Upper lobe of left lung (tissue), 4 donors: ENCODE results near the gene A1CF.

ENCODE experiments used
- EP300 ChIP-seq, 4 donors: sonication (generic); formaldehyde crosslinking; IDR thresholded peaks; one replicate each; pipeline ENCODE4 v1.5.1; 2017; ENCODE audit warnings: antibody characterized with exemption in 4 of 4, control low read depth in 2 of 4
- POLR2A ChIP-seq, 4 donors: fragments of 450-650 bp; IDR thresholded peaks; one replicate each; pipeline ENCODE4 v1.5.1; 2016 to 2017; ENCODE audit warnings: antibody characterized with exemption in 4 of 4, mild to moderate bottlenecking in 2 of 4
- TF ChIP-seq, protein P1 (sequence below), 6 experiments: fragments of 450-650 bp in 4 of 6; fragments of 200-600 bp in 2 of 6; sonication (generic) in 2 of 6; IDR thresholded peaks; one replicate each; pipeline ENCODE4 v1.5.1; 2016 to 2019; ENCODE audit warnings: antibody characterized with exemption in 6 of 6

DNA sequence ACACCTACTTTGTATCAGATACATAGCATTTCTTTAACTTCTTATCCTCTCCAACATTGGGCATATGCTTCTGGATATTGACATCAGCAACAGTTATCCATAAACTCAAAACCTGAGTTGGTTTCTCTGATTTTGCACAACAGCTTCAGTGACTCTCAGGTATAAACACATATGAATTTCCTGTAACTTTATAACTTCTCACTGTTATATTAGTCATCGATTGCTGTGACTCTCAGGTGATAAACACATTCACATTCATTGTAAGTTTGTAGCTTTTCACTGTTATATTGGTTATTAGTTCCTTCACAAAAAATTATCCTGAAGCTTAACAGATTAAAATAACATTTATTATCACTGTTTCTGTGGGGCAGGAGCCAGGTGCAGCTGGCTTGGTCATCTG is 88.7 kb downstream of the A1CF start:
- TF ChIP-seq EP300 (IDR thresholded peaks at IDR 0.05), result no peak
- no peak for TF ChIP-seq POLR2A (IDR thresholded peaks at IDR 0.05)
- TF ChIP-seq, protein P1, sequence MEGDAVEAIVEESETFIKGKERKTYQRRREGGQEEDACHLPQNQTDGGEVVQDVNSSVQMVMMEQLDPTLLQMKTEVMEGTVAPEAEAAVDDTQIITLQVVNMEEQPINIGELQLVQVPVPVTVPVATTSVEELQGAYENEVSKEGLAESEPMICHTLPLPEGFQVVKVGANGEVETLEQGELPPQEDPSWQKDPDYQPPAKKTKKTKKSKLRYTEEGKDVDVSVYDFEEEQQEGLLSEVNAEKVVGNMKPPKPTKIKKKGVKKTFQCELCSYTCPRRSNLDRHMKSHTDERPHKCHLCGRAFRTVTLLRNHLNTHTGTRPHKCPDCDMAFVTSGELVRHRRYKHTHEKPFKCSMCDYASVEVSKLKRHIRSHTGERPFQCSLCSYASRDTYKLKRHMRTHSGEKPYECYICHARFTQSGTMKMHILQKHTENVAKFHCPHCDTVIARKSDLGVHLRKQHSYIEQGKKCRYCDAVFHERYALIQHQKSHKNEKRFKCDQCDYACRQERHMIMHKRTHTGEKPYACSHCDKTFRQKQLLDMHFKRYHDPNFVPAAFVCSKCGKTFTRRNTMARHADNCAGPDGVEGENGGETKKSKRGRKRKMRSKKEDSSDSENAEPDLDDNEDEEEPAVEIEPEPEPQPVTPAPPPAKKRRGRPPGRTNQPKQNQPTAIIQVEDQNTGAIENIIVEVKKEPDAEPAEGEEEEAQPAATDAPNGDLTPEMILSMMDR (IDR thresholded peaks at IDR 0.05), result no peak
